Thyroid gland (tissue), 4 donors: ENCODE measurements around the gene STAG2.

Experiments used
- CTCF ChIP-seq, 6 experiments: fragments of 200-600 bp in 3 of 6; fragments of 450-650 bp in 3 of 6; sonication (generic) in 3 of 6; IDR thresholded peaks; one replicate each; pipeline ENCODE4 v1.5.1; 2016 to 2019; ENCODE audit warnings: antibody characterized with exemption in 6 of 6, mild to moderate bottlenecking in 2 of 6, inconsistent platforms in 1 of 6, moderate library complexity in 1 of 6
- POLR2A ChIP-seq, 2 donors: fragments of 450-650 bp; IDR thresholded peaks; one replicate each; pipeline ENCODE4 v1.6.1; 2017; ENCODE audit warnings: antibody characterized with exemption in 2 of 2, mild to moderate bottlenecking in 2 of 2, moderate library complexity in 1 of 2

- no peak for TF ChIP-seq CTCF (IDR thresholded peaks at IDR 0.05)
- no peak for TF ChIP-seq POLR2A (IDR thresholded peaks at IDR 0.05)
These were observed 69.0 kb downstream of the STAG2 start for GRCh38 chrX:124030520-124030919.
